HG02642 (cell line): Measurements from ENCODE around the gene BBLN.
"Not testable (repeated sequence)": the region's sequence is repeated elsewhere in the genome, so short reads cannot be mapped to it uniquely, and the experiment has no call there.

ENCODE experiments used
- ATAC-seq: cut with Tn5 transposase; IDR thresholded peaks from one replicate; pipeline ENCODE4 v1.9.1; 2021; ENCODE audit warnings: mild to moderate bottlenecking; ENCODE audit not compliant: unreplicated experiment, poor library complexity

Gene BBLN

GRCh38 chr9:128160603-128160987, 530 bp downstream of the BBLN start:
- ATAC-seq: peak; percentile 5

DNA sequence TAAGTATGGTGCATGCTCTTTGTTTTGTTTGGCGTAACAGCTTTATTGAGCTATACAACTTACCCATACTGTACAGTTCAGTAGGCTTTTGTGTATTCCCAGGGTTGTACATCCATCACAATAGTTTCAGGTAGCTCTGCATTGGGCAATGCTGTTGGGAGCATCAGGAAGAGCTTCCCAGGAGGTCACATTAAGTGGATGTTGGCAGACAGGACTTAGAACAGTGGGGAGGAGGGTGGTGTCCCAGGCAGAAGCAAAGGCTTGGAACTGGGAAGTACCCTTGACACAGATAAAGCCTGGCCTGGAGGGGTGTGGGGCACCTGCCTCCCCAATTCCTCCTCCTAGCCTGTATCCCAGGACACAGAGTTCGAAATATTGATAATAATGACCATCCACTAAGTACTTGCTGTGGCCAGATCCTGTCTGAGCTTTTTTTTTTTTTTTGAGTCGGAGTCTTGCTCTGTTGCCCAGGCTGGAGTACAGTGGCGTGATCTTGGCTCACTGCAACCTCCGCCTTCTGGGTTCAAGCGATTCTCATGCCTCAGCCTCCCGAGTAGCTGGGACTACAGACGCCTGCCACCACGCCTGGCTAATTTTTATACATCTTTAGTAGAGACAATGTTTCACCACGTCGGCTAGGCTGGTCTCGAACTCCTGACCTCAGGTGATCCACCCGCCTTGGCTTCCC, 1.3 kb downstream of the BBLN start:
- no peak for ATAC-seq

GRCh38 chr9:128162215-128163026, 2.4 kb downstream of the BBLN start:
- ATAC-seq: no peak

GRCh38 chr9:128163027-128163515, 3.0 kb downstream of the BBLN start:
- ATAC-seq: no peak

DNA sequence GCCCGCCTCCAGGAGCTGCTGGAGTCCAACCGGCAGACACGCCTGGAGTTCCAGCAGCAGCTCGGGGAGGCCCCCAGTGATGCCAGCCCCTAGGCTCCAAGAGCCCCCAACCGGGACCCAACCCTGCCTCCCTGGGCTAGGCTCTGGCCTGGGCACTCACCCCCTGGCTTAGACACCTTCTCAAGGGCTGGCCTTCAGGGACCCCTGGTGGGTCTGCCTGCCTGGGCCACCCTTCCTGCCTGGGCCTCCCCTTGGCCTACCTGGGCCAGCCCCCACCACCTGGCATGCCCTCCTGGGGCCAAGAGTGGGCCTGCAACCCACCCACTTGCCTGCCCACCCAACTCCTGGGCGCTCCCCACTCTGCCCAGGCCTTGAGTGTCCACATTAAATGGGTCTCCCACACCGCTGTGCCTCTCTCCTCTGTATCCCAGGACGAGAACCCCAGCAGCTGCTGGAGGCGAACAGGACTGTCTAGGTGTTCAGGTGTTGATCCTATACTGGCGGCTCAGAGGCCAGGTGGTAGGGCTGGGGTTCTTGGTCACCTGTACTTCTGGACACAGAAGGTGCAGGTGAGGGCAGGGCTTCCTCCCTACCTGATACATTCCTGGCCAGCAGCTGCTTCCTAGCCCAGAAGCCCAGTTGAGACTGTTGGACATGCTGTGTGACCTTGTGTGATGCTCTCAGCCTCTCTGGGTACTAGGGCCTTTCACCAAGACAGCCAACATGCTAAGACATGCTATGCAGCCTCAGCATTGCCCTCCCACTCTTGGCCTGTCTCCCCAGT, 3.6 kb downstream of the BBLN start:
- no peak for ATAC-seq

DNA sequence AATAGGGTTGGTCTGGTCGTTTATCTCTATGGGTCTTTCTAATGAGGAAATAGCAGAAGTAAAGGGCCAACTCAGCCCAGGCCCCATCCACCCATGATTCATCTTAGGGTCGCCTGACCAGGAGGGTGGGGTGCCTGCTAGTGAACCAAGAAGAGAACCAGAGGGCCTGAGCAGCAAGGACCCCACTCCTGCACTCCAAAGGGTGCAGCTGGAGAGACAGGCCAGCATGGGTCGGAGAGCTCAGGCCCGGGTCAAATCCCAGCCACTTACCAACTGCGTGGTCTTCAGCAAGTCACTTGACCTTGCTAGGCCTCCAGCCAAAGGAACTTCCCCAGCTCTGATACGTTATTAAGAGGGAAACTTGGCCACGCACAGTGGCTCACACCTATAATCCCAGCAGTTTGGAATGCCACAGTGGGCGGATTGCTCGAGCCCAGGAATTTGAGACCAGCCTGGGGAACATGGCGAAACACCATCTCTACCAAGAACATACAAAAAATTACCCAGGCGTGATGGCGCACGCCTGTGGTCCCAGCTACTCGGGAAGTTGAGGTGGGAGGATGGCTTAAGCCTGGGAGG, 4.3 kb downstream of the BBLN start:
- no peak for ATAC-seq

DNA sequence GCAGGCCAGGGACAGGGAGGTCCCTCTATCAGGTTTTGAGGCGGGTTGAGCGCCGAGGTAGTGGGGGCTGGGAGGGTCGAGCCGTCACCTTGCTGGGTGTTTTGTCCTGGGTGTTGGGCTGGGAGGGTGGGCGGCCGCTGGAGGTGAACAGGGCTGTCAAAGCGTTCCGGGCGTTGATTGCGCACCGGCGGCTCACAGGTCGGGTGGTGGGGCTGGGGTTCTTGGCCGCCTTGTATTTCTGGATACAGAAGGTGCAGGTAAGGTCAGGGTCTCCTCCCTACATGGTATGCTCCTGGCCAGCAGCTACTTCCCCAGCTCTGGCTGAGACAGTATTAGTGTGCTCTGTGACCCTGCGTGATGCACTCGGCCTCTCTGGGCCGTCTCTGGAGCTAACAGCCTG, 6.1 kb downstream of the BBLN start:
- no peak for ATAC-seq

GRCh38 chr9:128167209-128167608, 7.1 kb downstream of the BBLN start:
- ATAC-seq: no peak

DNA sequence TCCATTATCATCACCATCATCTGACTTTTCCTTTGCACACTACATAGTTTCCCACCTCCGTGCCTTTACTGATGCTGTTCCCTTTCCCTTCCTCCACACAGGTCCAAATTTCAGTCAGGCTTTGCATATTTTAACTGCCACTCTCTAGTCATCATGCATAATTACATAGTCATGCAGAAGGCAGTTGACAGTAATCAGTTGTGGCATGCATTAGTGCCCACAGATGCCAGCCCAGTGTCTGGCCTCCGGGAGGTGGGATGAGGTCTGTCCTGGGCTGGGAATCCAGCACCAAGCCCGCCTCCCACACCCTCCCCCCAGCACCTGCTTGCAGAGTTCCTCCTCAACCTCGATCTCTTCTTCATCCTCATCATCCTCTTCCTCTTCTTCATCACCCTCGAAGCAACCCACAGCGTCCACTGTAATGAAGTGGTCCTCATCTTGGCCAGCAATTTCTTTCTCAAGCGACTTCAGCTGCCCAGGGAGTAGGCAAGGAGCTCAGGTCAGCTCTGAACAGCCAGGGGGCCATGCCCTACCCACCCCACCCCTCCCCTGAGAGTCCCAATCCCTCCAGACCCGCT, 8.8 kb downstream of the BBLN start:
- ATAC-seq: no peak

DNA sequence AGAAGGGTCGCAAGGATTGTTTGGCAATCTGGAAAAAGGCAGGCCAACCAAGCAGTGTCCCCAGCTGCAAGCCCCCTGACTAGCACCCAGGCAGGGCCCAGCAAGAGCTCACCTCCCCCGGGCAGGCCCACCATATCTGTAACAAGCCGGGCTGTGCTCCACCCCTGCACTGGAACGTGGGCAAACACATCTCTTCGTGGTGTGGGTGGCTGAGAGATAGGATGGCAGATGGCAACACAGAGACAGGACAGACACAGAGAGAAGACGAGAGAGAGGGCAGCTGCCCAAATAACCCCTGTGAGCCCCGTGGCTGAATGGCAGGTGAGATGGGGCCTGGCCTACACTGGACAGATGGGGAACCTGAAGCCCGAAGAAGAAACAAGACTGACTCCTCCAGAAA, 9.4 kb downstream of the BBLN start:
- ATAC-seq: no peak

- ATAC-seq: no peak
Observed at GRCh38 chr9:128169925-128170324, 9.9 kb downstream of the BBLN start.

DNA sequence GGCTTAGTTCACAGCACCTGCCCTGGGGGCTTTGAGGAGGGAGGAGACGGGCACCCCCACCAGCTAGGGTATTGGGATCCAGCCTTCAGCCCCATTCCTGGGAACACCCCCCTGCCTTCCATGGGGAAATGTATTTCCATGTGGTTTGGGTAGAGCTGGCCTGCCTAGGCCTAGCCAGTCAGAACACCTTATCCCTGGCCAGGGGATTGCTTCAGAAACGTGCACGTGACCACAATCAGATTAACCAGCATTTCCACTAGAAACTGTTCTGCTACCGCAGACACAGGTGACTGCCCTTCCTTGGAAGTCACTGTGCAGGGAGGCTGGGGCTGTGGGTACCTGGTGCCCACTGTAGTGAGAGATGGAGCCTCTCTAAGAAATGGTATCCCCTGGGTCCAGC, 14.0 kb downstream of the BBLN start:
- no peak for ATAC-seq

DNA sequence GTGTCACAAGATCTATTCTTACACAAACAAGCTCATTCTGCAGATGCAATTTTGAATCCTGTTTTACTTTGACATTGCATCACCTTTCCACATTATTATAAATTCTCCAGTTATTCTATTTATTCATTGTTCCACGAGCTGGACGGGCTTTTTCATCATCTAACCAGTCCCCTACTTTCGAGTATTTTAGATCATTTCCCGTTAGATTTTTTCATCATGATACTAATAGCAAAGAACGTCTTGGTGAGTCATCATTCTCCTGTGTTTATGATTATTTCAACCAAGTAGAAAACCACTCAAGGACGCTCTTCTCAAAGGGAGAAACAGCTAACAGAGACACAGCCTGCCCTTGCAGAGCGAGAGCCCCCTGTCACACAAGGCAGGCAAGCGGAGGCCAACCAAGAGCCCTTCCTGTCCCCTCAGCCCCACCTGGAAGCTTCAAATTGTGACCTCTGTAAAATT, 15.1 kb downstream of the BBLN start:
- no peak for ATAC-seq

- ATAC-seq: no peak
Observed at GRCh38 chr9:128175726-128176125, 15.7 kb downstream of the BBLN start.

- ATAC-seq: no peak
Observed at GRCh38 chr9:128178806-128179431, 18.9 kb downstream of the BBLN start.

DNA sequence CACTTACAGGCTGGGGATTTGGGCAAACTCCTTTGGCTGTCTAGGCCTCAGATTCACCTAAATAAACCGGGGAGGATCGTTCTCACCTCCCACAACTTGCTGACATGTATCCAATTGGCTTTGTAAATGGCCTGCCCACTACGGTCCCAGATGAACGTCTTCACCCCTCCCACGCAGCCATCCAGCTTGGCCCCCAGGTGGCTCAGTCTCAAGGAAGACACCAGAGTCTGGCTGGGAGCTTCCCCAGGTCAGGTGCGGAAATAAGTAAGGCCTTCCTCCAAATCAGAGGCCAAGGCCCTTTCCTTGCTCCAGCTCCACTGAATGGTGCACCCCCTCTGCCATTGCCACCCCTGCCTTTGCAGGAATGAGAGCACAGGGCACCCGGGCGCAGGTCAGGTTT, 19.9 kb downstream of the BBLN start:
- ATAC-seq: no peak

DNA sequence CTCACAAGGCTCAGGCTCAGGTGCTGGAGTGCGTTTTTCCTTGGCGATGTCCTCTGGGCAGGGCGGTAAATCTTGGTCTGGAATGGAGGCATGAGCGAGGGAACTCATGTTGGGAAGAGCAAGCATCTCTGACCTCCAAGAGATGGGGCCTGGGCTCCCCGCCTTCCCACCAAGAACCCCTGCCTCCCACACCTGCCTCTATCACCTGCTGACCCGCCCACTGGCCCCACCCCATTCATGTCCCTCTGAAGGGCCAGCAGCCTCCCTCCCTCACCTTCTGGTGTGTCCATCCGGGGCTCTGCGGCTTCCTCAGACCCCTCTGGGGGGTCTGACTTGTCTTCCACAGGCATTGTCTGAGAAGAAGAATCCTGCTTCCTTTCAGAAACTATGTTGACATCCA, 20.4 kb downstream of the BBLN start:
- ATAC-seq: no peak

GRCh38 chr9:128181480-128181879, 21.4 kb downstream of the BBLN start:
- ATAC-seq: not testable (repeated sequence)

- ATAC-seq: no peak
Observed at GRCh38 chr9:128182893-128183588, 23.0 kb downstream of the BBLN start.
